HG03469 (cell line): ENCODE data around the gene OR10H2.
"Not testable (repeated sequence)": the region's sequence is repeated elsewhere in the genome, so short reads cannot be mapped to it uniquely, and the experiment has no call there.

ENCODE experiments used
- ATAC-seq: cut with Tn5 transposase; IDR thresholded peaks from one replicate; pipeline ENCODE4 v1.9.1; 2021; ENCODE audit warnings: mild to moderate bottlenecking, moderate library complexity, moderate number of reproducible peaks; ENCODE audit not compliant: unreplicated experiment

OR10H2 gene

GRCh38 chr19:15727724-15728123 lies at the start of gene OR10H2:
Gene OR10H2, plus strand, starts transcription at chr19:15728024. Its CDS starts 20 bp downstream, at chr19:15728044.
- ATAC-seq: no peak

GRCh38 chr19:15679089-15679488 lies 48.7 kb upstream of the OR10H2 start:
- no peak for ATAC-seq

- not testable (repeated sequence) for ATAC-seq
Measured at GRCh38 chr19:15679865-15680264, 48.0 kb upstream of the OR10H2 start.

GRCh38 chr19:15680478-15681322 lies 47.1 kb upstream of the OR10H2 start:
- no peak for ATAC-seq

GRCh38 chr19:15683411-15683810 lies 44.4 kb upstream of the OR10H2 start:
- no peak for ATAC-seq

GRCh38 chr19:15684828-15685227 lies 43.0 kb upstream of the OR10H2 start:
- ATAC-seq: no peak

GRCh38 chr19:15696654-15697194 lies 31.1 kb upstream of the OR10H2 start:
- no peak for ATAC-seq

GRCh38 chr19:15701757-15702533 lies 25.9 kb upstream of the OR10H2 start:
- no peak for ATAC-seq

- ATAC-seq: no peak
Measured at GRCh38 chr19:15702534-15702930, 25.3 kb upstream of the OR10H2 start.

- ATAC-seq: no peak
Measured at GRCh38 chr19:15714638-15715037, 13.2 kb upstream of the OR10H2 start.

- no peak for ATAC-seq
Measured at GRCh38 chr19:15715642-15716041, 12.2 kb upstream of the OR10H2 start.

- ATAC-seq: no peak
Measured at GRCh38 chr19:15717809-15718208, 10.0 kb upstream of the OR10H2 start.

GRCh38 chr19:15721268-15721667 lies 6.6 kb upstream of the OR10H2 start:
- ATAC-seq: no peak

GRCh38 chr19:15722956-15723355 lies 4.9 kb upstream of the OR10H2 start:
- ATAC-seq: no peak

GRCh38 chr19:15730538-15730937 lies 2.7 kb downstream of the OR10H2 start:
- no peak for ATAC-seq

- ATAC-seq: no peak
Measured at GRCh38 chr19:15732388-15732787, 4.6 kb downstream of the OR10H2 start.

GRCh38 chr19:15733895-15734294 lies 6.1 kb downstream of the OR10H2 start:
- ATAC-seq: no peak

- ATAC-seq: no peak
Measured at GRCh38 chr19:15737722-15738121, 9.9 kb downstream of the OR10H2 start, which contains the start of gene OR10H3. Gene OR10H3, plus strand, starts transcription at chr19:15737985. Its CDS starts 3,408 bp downstream, at chr19:15741393.

- ATAC-seq: no peak
Measured at GRCh38 chr19:15740785-15741184, 13.0 kb downstream of the OR10H2 start.

- no peak for ATAC-seq
Measured at GRCh38 chr19:15748239-15748638, 20.4 kb downstream of the OR10H2 start.

- ATAC-seq: no peak
Measured at GRCh38 chr19:15758379-15758778, 30.6 kb downstream of the OR10H2 start.
